ENCODE data around the gene IGBP1. TPM values are rescaled to one million over a fixed set of nuclear protein-coding genes. Genes with fewer than 3 reads are reported as not detected.

IGBP1 gene
- total RNA-seq, 3 donors from 2014 or later = 51.8 to 78.4 (median 69.7) TPM

DNA sequence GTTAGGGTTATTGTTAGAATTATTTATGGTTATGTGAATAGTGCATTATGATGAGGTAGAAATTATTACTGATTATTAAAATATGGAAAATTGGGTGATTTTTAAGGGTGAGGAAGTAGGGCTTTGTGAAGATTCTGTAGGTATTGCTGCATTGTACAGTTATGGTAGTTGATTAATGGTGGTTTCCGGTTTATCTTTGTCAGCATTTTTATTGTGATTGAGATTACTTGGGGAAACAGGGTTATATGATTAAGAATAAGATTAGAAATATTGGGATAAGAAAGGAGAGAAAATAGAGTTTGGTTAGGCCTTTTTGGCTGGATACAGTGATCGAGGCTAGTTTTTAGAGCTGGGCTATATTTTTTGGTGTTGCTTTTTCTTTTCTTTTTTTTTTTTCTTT is 8.6 kb upstream of the IGBP1 start:
- no peaks in the 10 kb centered on the region for H3K4me1 ChIP-seq (ENCODE audit: low read depth)
- intact Hi-C loops (cut with DNase I, micrococcal nuclease) = no loop called here
- ATAC-seq = no peak

DNA sequence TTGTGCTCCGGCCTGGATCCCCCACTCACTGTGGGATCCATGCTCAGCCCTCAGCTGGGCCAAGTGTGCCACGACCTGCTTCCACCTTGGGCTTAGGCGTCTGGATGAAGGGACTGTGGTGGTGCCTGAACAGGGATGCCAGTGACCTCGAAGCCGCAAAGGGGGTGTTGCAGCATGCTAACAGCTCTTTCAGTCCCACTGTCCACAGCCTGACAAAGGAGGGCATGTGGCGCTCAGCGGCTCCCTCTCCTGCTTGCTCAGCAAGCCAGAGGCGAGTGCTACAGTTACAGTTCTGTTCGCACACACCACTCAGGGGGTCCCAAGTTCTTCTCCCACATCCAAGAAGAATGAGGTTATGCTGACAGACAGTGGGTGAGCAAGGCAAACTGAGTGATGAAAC is 5.2 kb upstream of the IGBP1 start:
- no peaks in the 10 kb centered on the region for H3K9me3 ChIP-seq
- no peak for DNase-seq
- no peaks in the 10 kb centered on the region for H3K4me1 ChIP-seq (ENCODE audit: low read depth)
- ATAC-seq = no peak
- H3K36me3 ChIP-seq (ENCODE audit: low read depth) = no peaks in the 10 kb centered on the region
- intact Hi-C loops (cut with DNase I, micrococcal nuclease) = no loop called here
- TF ChIP-seq, protein P1, sequence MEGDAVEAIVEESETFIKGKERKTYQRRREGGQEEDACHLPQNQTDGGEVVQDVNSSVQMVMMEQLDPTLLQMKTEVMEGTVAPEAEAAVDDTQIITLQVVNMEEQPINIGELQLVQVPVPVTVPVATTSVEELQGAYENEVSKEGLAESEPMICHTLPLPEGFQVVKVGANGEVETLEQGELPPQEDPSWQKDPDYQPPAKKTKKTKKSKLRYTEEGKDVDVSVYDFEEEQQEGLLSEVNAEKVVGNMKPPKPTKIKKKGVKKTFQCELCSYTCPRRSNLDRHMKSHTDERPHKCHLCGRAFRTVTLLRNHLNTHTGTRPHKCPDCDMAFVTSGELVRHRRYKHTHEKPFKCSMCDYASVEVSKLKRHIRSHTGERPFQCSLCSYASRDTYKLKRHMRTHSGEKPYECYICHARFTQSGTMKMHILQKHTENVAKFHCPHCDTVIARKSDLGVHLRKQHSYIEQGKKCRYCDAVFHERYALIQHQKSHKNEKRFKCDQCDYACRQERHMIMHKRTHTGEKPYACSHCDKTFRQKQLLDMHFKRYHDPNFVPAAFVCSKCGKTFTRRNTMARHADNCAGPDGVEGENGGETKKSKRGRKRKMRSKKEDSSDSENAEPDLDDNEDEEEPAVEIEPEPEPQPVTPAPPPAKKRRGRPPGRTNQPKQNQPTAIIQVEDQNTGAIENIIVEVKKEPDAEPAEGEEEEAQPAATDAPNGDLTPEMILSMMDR (IDR thresholded peaks at IDR 0.05) = no peak
- no peak overlapping the region for H3K4me3 ChIP-seq

More for the DNA sequence above, 8.6 kb upstream of the IGBP1 start:
- Histone ChIP-seq H3K36me3 (ENCODE audit: low read depth) (no peaks in the 10 kb centered on the region), H3K4me3 (no peak overlapping the region), H3K9me3 (no peaks in the 10 kb centered on the region)
- TF ChIP-seq, protein P1 (IDR thresholded peaks at IDR 0.05) = no peak
- no peak for DNase-seq

DNA sequence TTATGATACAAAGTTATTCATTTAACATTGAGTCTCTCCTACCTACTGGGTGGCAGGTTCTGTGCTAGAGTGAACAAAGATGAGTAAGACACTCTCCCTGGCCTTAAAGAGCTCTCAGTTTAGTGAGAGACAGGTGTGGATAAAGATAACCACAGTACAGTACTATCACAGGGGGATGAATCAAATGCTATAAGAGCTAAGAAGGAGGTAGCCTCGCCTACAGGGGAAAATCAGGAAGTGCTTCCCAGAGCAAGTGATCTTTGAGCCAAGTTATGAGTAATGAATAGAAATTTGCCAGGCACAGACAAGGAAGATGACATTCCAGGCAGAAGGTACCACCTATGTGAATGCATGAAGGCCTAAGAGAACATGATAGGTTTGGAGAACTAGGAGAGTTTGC is 3.4 kb upstream of the IGBP1 start:
- ATAC-seq = peak; percentile 14
- Histone ChIP-seq H3K36me3 (ENCODE audit: low read depth) (no peaks in the 10 kb centered on the region), H3K4me1 (ENCODE audit: low read depth) (peaks cover 4% of the 10 kb centered on the region), H3K9me3 (no peaks in the 10 kb centered on the region), H3K4me3 (no peak overlapping the region)
- TF ChIP-seq, protein P1 (IDR thresholded peaks at IDR 0.05) = no peak
- no peak for DNase-seq
- intact Hi-C loops (cut with DNase I, micrococcal nuclease) = no loop called here

DNA sequence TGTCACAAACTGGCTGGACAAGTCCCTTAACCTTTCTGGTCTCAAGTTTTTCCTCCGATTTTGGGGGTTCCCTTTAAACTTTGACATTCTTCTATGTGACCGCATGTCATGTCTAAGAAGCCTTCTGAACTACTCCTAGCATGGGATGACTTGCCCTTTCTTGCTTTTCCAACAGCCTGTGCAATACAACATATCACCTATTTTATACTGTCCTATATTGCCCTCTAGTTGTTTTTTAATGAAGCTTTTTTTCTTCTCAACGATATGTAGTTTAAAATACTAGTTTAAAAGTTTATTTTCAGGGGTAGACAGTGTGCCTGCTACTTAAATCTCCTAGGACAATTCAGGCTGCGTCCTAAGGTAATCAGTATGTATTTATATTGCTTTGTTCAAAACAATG is 1.0 kb upstream of the IGBP1 start:
- DNase-seq = no peak
- TF ChIP-seq, protein P1 (IDR thresholded peaks at IDR 0.05) = no peak
- Histone ChIP-seq H3K9me3 (no peaks in the 10 kb centered on the region), H3K4me3 (no peak overlapping the region), H3K36me3 (ENCODE audit: low read depth) (no peaks in the 10 kb centered on the region), H3K4me1 (ENCODE audit: low read depth) (peaks cover 5% of the 10 kb centered on the region)
- no peak for ATAC-seq
- intact Hi-C loops (cut with DNase I, micrococcal nuclease) = no loop called here

DNA sequence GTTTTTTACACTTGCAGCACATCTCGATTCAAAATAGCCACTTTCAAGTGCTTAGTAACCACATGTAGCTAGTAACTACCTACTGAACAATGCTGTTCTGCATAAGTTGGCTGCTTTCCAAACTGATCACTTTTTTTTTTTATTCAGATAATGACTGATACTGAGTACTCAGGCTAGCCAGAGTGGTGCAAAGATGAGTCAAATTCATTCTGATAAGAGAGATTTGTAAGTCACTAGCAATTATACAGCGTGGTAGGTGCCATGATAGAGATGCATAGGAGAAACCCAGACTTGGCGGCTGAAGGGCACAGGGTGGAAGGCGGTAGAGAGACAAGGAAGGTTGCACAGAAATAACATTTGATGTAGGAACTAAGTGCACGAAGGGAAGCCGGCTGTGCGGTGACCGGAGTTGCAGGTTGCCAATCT is 357 bp upstream of the IGBP1 start:
- DNase-seq (no peak), ATAC-seq (no peak)
- Histone ChIP-seq H3K4me1 (ENCODE audit: low read depth) (peaks cover 5% of the 10 kb centered on the region), H3K36me3 (ENCODE audit: low read depth) (no peaks in the 10 kb centered on the region), H3K4me3 (peak overlapping the region; percentile 30), H3K9me3 (no peaks in the 10 kb centered on the region)
- intact Hi-C loops (cut with DNase I, micrococcal nuclease) = no loop called here
- TF ChIP-seq, protein P1 (IDR thresholded peaks at IDR 0.05) = no peak

DNA sequence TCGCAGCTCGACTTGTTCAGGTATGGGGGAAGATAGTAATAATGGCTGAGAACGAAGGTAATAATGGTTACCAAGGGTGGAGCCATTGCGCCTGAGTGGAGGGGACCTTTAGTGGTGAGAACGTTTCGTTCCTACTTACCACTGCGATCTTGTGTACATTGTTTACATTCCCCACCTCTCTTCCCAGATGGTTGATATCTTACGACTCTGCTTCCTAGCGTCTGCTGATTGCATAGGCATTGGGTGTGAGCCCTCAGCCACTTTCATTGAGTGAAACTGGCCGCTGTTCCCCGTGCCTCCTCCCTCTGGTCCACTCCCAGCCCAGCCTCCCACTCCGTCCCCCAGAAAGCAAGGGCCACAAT is 850 bp downstream of the IGBP1 start:
- ATAC-seq = peak; percentile 62
- no peaks in the 10 kb centered on the region for H3K36me3 ChIP-seq (ENCODE audit: low read depth)
- peak in 1 of 3 donors; percentile 33 for DNase-seq
- TF ChIP-seq, protein P1 (IDR thresholded peaks at IDR 0.05) = no peak
- H3K4me1 ChIP-seq (ENCODE audit: low read depth) = peaks cover 5% of the 10 kb centered on the region
- peak overlapping the region; percentile 30 for H3K4me3 ChIP-seq
- intact Hi-C loops (cut with DNase I, micrococcal nuclease) = no loop called here
- no peaks in the 10 kb centered on the region for H3K9me3 ChIP-seq
